T-helper 2 cell treated with Interferon-gamma antibody and Interleukin-4, amounts not matched to agents 5 μg/mL and 100 μg/mL, for 36 hours (primary cell): Measurements from ENCODE around the gene NPAS1.
"Not testable (repeated sequence)": the region's sequence is repeated elsewhere in the genome, so short reads cannot be mapped to it uniquely, and the experiment has no call there.

Experiments
- DNase-seq: peaks from one replicate; pipeline ENCODE4 v3.0.0; 2021; ENCODE audit warnings: low spot score
- H3K27ac Mint-ChIP-seq: one replicate; pipeline ENCODE4 v1.8.0; 2021; ENCODE audit warnings: mild to moderate bottlenecking, mixed read lengths
- H3K27me3 Mint-ChIP-seq: one replicate; pipeline ENCODE4 v1.8.0; 2021; ENCODE audit warnings: low read depth, mixed read lengths
- H3K36me3 Mint-ChIP-seq: one replicate; pipeline ENCODE4 v1.8.0; 2021; ENCODE audit warnings: low read depth, mixed read lengths
- H3K4me1 Mint-ChIP-seq: one replicate; pipeline ENCODE4 v1.8.0; 2021; ENCODE audit warnings: low read depth, mixed read lengths
- H3K4me3 Mint-ChIP-seq: one replicate; pipeline ENCODE4 v1.8.0; 2022; ENCODE audit warnings: mild to moderate bottlenecking, moderate library complexity, mixed read lengths
- H3K9me3 Mint-ChIP-seq: one replicate; pipeline ENCODE4 v1.8.0; 2021; ENCODE audit warnings: mixed read lengths

Gene NPAS1

DNA sequence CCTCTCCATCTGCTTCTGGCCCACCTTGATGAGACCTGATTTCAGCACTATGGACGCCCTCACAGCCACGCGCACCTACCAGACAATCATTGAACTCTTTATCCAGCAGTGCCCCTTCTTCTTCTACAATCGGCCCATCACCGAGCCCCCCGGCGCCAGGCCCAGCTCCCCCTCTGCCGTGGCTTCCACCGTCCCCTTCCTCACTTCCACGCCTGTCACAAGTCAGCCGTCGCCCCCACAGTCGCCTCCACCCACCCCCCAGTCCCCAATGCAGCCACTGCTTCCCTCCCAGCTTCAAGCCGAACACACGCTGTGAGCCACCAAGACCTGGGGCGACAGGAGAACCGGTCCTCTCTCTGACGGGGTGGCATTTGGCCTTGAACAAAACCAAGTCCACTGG lies 19.3 kb upstream of the NPAS1 start:
- Mint-ChIP-seq H3K27ac (no peak overlapping the region), H3K4me1 (no peaks in the 10 kb centered on the region), H3K4me3 (no peak overlapping the region), H3K27me3 (peaks cover 13% of the 10 kb centered on the region), H3K9me3 (no peaks in the 10 kb centered on the region), H3K36me3 (peaks cover 8% of the 10 kb centered on the region)
- no peak for DNase-seq

DNA sequence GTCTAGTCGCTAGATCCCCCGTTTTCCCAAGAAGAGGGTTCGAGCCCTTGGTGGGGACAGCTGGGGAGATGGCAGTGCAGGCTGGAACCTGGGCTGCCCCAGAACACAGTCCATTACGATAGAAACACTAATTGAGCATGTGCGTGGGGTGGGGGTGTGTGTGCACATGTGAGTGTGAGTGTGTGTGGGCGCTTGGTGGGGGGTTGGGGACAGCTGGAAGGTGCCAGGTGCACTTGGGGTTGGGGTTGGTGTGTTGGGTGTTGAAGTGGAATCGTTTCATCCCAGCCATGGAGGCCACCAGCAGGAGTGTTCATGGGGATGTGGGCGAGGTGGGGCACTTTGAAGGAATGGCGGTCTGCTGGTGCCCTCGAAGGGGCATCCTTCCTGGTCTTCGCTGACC lies 18.1 kb upstream of the NPAS1 start:
- no peaks in the 10 kb centered on the region for H3K4me1 Mint-ChIP-seq
- peaks cover 20% of the 10 kb centered on the region for H3K27me3 Mint-ChIP-seq
- DNase-seq, result no peak
- no peaks in the 10 kb centered on the region for H3K9me3 Mint-ChIP-seq
- peaks cover 11% of the 10 kb centered on the region for H3K36me3 Mint-ChIP-seq
- no peak overlapping the region for H3K4me3 Mint-ChIP-seq
- H3K27ac Mint-ChIP-seq, result no peak overlapping the region

DNA sequence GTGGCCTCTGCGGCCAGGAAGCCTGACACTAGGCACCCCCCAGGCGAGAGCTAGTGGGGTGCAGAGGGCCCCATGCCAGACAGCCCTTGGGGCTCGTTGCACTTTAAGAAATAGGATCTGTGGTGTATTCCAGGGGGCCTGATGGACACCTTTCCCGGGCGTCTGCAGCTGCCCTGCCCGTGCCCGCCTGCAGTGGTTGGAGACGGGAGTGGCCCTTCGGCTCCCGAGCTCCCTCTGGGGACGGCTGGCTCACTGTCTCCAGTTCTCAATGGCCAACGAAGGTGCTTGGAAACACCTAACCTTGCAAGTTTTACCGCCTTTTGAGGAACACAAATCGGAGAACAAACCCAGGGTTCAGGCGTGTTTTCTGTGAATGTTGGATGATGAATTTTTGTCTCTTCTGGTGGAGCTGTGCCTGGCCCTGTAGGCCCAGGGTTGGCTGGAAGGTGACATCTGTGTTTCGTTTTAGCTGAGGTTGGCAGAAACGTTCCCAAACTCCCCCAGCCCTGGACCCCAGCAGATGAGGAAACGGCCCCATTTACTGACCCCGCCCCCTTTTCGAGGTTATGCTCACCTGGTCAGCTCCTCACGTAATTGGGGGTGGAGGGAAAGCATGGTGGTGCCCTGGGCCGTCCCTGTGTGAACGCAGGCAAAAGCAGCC lies 17.4 kb upstream of the NPAS1 start:
- H3K9me3 Mint-ChIP-seq, result no peaks in the 10 kb centered on the region
- no peak overlapping the region for H3K27ac Mint-ChIP-seq
- H3K4me3 Mint-ChIP-seq, result no peak overlapping the region
- DNase-seq, result no peak
- peaks cover 11% of the 10 kb centered on the region for H3K36me3 Mint-ChIP-seq
- no peaks in the 10 kb centered on the region for H3K4me1 Mint-ChIP-seq
- H3K27me3 Mint-ChIP-seq, result peaks cover 22% of the 10 kb centered on the region

DNA sequence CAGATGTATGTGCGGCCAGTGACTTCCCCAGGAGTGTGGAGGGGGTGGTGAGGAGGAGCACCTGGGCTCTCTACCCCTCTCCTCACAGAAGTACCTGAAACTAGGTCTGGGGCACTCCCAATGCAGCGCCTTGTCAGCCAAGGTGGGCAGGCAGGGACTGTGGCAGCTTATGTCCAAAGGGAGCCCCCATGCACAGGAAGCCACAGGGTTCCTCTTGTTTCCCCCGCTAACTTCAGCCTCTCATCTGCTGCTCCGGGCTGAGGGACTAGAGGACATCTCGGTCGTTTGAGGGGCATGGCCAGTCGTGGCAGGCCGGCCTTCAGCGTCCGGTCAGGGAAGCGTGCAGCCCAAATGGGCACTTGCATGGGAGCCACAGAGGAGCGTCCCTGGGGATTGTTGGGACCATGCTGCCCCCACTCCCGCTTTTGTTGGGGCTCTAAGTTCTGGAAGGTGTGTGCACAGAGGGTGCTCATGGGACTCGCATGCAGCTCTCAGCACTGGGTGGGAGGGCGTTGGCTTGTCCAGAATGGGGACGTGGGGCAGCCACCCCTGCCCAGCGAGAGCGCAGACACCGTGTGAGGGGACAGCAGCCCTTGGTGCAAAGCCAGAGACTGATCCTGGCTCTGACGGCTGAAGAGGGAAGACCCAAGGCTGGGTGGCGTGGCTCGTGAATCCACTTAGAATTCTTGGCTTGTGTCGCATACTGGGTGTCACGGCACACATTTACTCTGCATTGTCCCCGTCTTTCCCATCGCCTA lies 16.6 kb upstream of the NPAS1 start:
- Mint-ChIP-seq H3K9me3 (no peaks in the 10 kb centered on the region), H3K36me3 (peaks cover 9% of the 10 kb centered on the region), H3K27me3 (peaks cover 22% of the 10 kb centered on the region), H3K4me1 (no peaks in the 10 kb centered on the region), H3K27ac (no peak overlapping the region), H3K4me3 (no peak overlapping the region)
- DNase-seq, result no peak

DNA sequence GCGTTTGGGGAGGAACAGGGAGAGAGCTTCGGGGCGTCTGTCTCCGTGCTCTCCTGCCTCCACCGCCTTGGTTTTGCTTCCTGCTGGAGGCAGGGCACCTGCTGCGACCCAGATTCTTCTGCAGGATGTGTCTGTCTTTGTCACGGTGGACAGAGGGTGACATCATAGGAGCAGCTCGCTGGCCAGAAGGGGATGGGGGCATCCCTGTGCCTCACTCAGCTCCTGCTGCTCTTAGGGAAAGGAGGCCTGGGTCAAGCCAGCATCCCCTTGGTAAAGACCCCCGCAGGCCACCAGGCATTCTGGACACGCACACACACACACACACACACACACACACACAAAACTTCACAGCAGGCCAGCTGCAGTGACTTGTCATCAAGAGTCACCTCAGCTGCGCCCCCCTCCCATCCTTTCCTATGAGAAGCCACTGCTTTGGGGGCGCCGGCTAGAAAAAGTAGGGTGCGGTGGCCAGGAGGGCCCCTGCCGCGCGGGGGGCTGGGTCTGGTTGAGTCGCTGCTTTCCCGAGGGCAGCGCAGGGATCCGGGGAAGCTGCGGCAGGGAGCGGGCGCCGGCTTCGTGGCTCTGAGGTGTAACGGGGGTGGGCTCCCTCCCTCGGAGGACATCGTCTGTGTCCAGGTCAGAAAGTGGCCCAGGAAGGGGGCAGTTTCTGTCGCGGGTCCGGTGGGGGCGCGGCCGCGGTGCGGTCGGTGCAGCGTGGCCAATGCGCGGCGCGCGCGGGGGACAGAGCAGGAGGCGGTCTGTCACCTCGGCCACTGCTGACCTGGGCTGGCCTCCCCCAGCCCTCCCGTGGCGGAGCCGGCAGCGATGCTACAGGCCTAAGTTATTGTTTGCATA lies 15.8 kb upstream of the NPAS1 start:
- H3K4me3 Mint-ChIP-seq, result no peak overlapping the region
- H3K4me1 Mint-ChIP-seq, result no peaks in the 10 kb centered on the region
- peaks cover 27% of the 10 kb centered on the region for H3K27me3 Mint-ChIP-seq
- H3K9me3 Mint-ChIP-seq, result no peaks in the 10 kb centered on the region
- no peak overlapping the region for H3K27ac Mint-ChIP-seq
- no peak for DNase-seq
- peaks cover 9% of the 10 kb centered on the region for H3K36me3 Mint-ChIP-seq

DNA sequence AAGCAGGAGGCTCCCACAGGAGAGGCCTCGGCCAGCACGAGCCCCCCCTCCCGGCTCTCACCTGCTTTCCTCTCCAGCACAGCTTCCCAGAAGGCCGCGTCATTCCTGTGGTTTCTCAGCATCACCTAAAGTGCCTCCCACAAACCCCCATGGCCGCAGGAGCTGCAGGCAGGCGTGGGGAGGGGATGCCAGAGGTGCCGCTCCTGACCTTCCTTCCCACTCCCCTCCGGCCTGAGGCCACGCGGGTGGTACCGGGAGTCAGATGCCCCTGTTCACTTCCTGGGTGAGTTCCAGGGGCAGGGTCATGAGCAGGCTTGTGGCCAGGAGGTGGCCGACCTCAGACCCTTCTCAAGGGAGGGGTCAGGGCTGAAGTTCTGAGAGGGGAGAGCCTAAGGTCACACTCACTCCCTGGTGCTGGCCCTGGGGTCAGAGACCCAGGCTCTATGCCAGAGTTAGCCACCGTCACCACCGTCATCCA lies 14.4 kb upstream of the NPAS1 start:
- Mint-ChIP-seq H3K4me3 (no peak overlapping the region), H3K4me1 (no peaks in the 10 kb centered on the region), H3K9me3 (no peaks in the 10 kb centered on the region), H3K27ac (no peak overlapping the region), H3K27me3 (peaks cover 27% of the 10 kb centered on the region), H3K36me3 (peaks cover 9% of the 10 kb centered on the region)
- DNase-seq, result no peak

DNA sequence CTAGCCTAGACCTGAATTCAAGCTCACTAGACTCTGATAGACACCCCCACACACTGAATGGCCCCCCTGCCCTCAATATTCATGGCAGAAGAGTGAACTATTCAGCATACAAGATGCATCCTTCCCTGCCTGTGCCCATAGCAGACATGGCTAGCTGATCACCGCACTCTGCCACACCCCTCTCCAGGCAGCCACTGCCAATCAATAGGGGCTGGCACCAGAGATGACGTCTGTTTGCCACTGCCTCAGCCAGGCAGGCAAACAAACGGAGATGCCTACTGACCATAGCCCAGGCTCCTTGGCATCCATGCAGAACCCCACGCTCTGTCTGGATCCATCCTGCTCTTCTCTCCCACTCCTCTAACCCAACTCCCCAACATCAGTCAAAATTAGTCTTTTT lies 13.8 kb upstream of the NPAS1 start:
- DNase-seq, result no peak
- H3K4me1 Mint-ChIP-seq, result no peaks in the 10 kb centered on the region
- peak overlapping the region; percentile 11 for H3K27ac Mint-ChIP-seq
- no peaks in the 10 kb centered on the region for H3K9me3 Mint-ChIP-seq
- H3K4me3 Mint-ChIP-seq, result no peak overlapping the region
- H3K36me3 Mint-ChIP-seq, result peaks cover 9% of the 10 kb centered on the region
- peaks cover 27% of the 10 kb centered on the region for H3K27me3 Mint-ChIP-seq

DNA sequence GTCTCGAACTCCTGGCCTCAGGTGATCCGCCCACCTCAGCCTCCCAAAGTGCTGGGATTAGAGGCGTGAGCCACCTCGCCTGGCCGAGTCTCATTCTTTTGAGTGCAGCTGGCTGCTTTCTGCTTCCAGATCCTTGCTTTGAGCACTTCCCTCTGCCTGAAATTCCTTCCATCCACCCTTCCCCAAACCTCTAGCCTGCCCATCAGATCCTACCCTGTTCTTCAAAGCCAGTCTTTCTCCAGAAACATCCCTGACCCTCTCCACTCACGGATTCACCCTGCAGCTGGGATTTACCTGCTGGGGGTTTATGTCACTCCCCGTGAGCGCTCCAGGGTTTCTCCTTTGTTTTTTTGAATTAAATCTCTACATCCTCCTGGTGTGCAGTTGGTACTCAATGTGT lies 13.1 kb upstream of the NPAS1 start:
- no peak for DNase-seq
- Mint-ChIP-seq H3K36me3 (peaks cover 3% of the 10 kb centered on the region), H3K27me3 (peaks cover 27% of the 10 kb centered on the region), H3K27ac (no peak overlapping the region), H3K9me3 (no peaks in the 10 kb centered on the region), H3K4me1 (no peaks in the 10 kb centered on the region), H3K4me3 (no peak overlapping the region)

DNA sequence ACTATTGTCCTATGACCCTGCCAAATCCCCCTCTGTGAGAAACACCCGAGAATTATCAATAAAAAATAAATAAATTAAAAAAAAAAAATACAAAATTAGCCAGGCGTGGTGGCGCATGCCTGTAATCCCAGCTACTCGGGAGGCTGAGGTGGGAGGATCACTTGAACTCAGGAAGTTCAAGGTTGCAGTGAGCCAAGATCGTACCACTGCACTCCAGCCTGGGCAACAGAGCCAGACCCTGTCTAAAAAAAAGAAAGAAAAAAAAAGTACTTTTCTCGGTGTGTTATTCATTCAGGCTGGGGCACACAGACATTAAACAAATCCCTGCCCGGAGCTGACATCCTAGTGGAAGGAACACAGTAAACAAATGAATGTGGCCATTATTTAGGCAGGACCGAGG lies 9.1 kb upstream of the NPAS1 start:
- peaks cover 17% of the 10 kb centered on the region for H3K27me3 Mint-ChIP-seq
- H3K27ac Mint-ChIP-seq, H3K9me3 Mint-ChIP-seq, H3K36me3 Mint-ChIP-seq, H3K4me1 Mint-ChIP-seq, DNase-seq, H3K4me3 Mint-ChIP-seq: not testable (repeated sequence)

DNA sequence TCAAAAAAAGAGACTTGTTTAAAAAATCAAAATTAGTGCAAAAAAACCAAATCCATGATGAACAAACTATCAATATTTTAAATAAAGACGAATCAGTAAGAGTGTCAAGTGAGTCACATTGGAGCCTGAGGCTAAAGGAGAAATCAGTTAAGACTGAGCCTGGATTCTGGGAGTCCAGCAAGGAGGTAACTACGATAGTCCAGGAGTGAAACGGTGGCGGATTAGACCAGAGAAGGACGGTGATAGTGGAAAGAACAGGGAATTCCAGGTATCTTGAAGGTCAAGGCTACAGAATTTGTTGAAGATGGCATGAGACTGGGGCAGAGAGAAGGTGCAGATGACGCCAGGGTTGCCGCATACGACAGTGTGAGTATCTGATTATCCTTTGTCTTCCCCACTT lies 7.0 kb upstream of the NPAS1 start:
- no peaks in the 10 kb centered on the region for H3K36me3 Mint-ChIP-seq
- H3K4me3 Mint-ChIP-seq, result no peak overlapping the region
- no peak overlapping the region for H3K27ac Mint-ChIP-seq
- peaks cover 14% of the 10 kb centered on the region for H3K27me3 Mint-ChIP-seq
- no peak for DNase-seq
- peaks cover 7% of the 10 kb centered on the region for H3K4me1 Mint-ChIP-seq
- H3K9me3 Mint-ChIP-seq, result no peaks in the 10 kb centered on the region

DNA sequence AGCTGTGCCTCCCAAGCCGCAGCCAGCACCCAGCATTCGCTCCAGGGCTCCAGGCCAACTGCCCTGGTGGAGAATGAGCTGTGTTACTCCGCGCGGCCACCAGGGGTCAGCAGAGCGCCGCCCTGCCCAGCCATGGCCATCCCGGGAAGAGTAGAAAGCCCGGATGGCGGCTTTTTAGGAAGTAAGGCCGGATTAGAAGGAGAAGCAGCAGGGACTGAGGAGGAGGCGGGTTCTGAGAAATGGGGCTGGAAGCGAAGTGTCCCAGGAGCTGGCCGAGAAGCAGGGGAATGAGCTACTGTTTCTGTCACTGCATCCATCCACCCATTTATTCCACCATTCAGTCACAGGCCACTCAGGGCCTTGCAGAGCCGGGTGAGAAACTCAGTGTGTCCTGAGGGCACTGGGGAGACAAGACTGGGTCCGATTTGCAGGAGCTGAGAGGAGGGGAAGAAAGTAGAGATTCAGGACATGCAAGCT lies 6.6 kb upstream of the NPAS1 start:
- peaks cover 7% of the 10 kb centered on the region for H3K4me1 Mint-ChIP-seq
- no peak overlapping the region for H3K4me3 Mint-ChIP-seq
- peaks cover 14% of the 10 kb centered on the region for H3K27me3 Mint-ChIP-seq
- no peaks in the 10 kb centered on the region for H3K9me3 Mint-ChIP-seq
- no peak overlapping the region for H3K27ac Mint-ChIP-seq
- H3K36me3 Mint-ChIP-seq, result no peaks in the 10 kb centered on the region
- peak; percentile 47 for DNase-seq

DNA sequence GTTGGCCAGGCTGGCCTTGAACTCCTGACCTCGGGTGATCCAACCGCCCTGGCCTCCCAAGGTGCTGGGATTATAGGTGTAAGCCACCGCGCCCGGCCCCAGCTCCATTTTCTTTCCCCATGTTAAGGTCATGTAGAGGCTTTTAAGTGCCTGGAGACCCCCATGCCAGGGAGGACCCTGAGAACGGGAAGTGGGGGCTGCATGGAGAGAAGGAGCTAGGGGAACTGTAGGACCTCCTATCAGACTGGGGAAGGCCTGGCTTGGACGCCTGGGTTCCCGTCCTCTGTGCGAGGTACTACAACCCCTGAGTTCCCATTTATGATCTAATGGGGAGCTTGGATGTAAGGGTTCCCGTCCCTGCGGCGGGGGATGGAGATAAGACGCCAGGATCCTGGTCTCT lies 714 bp upstream of the NPAS1 start:
- Mint-ChIP-seq H3K36me3 (no peaks in the 10 kb centered on the region), H3K27me3 (peaks cover 51% of the 10 kb centered on the region), H3K4me1 (peaks cover 6% of the 10 kb centered on the region), H3K27ac (no peak overlapping the region), H3K4me3 (peak overlapping the region; percentile 18), H3K9me3 (no peaks in the 10 kb centered on the region)
- no peak for DNase-seq

DNA sequence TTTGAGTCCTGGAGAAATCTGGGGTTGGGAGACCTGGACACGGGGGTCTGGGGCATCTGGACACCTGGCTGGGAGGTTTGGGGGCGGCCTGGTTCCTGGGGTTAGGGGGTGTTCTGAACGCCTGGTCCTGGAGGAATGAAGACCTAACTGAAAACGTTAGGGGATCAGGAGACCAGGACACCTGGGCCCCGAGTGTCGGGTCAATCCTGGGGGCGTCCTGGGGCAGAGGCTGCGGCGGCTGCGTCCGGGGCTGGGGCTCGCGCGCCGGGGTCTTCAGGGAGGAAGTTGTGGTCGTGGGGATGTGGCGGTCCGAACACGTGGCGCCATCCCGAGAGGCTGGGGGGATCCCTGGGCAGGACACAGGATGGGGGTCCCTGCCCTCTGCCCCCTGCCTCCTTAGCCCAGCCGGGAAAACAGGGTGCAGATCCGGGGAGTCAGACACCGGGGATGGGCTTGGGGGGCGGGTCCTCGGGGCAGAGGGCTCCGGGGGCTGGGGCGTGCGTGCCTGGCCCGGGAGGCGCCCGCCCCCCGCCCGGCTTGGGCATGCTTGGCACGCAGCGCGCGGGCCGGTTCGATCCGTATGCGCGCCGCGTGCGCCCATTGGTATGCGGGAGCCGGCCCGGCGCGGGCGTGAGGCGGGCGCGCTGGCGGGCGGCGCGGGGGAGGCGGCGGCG lies 632 bp downstream of the NPAS1 start:
- no peak for DNase-seq
- H3K27ac Mint-ChIP-seq, result no peak overlapping the region
- peaks cover 6% of the 10 kb centered on the region for H3K4me1 Mint-ChIP-seq
- H3K4me3 Mint-ChIP-seq, result no peak overlapping the region
- no peaks in the 10 kb centered on the region for H3K9me3 Mint-ChIP-seq
- H3K27me3 Mint-ChIP-seq, result peaks cover 59% of the 10 kb centered on the region
- H3K36me3 Mint-ChIP-seq, result no peaks in the 10 kb centered on the region
